Fibroblast of villous mesenchyme (primary cell): ENCODE measurements around the gene CBFA2T3. TPM values are rescaled to one million over a fixed set of nuclear protein-coding genes. Genes with fewer than 3 reads are reported as not detected.

Experiments
- DNase-seq: peaks from one replicate; pipeline ENCODE4 v3.0.0-alpha.2; 2010; ENCODE audit warnings: low read depth
- H3K4me3 ChIP-seq: 2 replicates; pipeline ENCODE4 v1.5.1; 2011; ENCODE audit warnings: low read depth, mild to moderate bottlenecking, low read length
- total RNA-seq: library from RNA; depleted of rRNA; stranded (reverse); fragments of >200 nt; gene quantifications from 2 replicates; pipeline ENCODE4 v1.2.3, GENCODE V29; 2012
- TF ChIP-seq, protein P1 (sequence below): IDR thresholded peaks from 2 replicates; pipeline ENCODE4 v1.5.1; 2012; ENCODE audit warnings: low read depth, mild to moderate bottlenecking, low read length; ENCODE audit not compliant: insufficient read depth

The CBFA2T3 gene
- total RNA-seq, 1 donor: not detected

DNA sequence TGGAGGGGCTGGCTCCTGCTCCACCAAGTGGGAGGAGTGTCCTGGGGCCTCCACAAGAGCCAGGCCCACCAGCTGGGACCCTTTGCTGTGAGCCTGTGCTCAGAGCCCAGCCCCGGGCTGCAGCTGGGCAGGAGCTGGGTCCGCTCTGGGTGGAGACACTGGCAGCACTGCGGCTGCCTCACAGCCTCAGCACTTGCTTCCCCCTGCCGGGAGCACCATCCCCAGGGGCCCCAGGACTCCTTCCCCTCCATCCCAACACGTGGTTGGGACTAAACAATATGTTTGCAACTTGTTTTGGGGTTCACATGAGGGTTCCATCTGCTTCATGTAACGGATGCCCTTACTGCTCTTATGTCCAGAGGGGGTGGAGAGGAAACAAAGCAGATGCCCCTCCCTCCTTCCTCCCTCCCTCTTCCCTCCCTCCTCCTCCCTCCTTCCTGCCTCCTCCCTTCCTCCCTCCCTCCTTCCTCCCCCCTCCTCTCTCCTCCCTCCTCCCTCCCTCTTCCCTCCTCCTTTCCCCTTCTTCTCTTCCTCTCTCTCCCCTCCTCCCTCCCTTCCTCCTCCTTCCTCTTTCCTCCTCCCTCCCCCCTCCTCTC, 16.3 kb upstream of the CBFA2T3 start:
- no peak for DNase-seq
- TF ChIP-seq, protein P1, sequence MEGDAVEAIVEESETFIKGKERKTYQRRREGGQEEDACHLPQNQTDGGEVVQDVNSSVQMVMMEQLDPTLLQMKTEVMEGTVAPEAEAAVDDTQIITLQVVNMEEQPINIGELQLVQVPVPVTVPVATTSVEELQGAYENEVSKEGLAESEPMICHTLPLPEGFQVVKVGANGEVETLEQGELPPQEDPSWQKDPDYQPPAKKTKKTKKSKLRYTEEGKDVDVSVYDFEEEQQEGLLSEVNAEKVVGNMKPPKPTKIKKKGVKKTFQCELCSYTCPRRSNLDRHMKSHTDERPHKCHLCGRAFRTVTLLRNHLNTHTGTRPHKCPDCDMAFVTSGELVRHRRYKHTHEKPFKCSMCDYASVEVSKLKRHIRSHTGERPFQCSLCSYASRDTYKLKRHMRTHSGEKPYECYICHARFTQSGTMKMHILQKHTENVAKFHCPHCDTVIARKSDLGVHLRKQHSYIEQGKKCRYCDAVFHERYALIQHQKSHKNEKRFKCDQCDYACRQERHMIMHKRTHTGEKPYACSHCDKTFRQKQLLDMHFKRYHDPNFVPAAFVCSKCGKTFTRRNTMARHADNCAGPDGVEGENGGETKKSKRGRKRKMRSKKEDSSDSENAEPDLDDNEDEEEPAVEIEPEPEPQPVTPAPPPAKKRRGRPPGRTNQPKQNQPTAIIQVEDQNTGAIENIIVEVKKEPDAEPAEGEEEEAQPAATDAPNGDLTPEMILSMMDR: no peak
- H3K4me3 ChIP-seq: no peak overlapping the region

DNA sequence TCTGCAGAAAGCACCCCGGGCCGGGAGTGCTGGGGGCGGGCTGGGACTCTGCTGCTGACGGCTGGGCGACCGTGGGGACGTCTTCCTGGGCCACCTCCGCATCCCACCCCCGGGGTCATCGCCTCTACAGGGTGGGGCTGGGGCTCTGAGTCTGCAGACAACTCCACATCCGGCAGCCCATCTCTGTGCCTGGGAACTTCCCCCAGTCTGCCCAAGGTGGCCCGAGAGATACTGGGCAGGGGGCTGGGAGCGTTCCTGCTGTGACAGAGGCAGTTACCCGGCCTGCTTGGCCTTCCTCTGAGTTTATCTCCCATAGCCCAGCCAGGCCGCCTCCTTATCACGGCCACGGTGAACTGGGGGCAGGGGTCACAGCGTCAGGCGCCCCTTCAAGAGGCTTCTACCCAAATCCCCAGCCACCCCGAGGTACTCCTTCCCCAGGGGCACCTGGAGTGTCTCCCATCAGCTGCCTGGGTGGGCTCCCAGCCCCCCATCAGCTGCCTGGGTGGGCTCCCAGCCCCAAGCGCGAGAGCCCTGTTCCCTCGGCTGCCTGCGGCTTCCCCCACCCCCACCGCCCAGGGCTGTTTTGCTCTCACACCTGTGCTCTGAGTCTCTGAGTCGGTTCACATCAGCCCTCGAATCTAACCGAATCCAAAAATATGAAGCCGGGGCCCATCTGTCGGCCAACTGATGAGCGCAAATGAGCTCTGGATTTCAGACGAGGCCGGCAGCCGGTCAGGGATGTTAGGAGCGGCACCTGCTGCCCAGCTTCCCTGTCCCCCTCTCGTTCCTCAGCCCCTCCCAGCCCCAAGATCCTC, 15.6 kb upstream of the CBFA2T3 start:
- TF ChIP-seq, protein P1: no peak
- DNase-seq: no peak
- no peak overlapping the region for H3K4me3 ChIP-seq

DNA sequence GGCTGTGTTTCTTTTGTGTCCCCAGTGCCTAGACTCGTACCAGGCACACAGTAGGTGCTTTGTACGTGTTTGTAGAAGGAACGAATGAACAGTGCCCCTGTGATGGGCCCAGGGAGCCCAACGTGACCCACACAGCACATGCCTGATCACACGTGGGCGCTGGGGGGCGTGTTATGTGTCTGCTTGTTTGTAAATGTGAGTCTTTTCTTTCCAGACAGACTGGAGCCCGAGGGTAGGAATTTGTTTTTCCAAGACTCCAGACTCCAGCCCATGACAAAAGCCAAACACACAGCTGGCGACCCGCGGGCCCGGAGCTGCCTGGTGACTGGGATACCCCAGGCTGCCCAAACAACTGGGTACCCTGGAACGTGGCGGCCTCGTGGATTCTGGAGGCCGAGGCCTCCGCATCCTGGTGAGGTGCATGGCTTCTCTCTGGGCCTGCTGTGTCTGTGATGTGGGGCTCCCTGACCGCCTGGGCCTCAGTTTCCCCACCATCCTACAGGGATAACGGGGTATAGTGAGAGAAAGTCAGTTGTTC, 14.9 kb upstream of the CBFA2T3 start:
- TF ChIP-seq, protein P1: no peak
- DNase-seq: no peak
- no peak overlapping the region for H3K4me3 ChIP-seq

DNA sequence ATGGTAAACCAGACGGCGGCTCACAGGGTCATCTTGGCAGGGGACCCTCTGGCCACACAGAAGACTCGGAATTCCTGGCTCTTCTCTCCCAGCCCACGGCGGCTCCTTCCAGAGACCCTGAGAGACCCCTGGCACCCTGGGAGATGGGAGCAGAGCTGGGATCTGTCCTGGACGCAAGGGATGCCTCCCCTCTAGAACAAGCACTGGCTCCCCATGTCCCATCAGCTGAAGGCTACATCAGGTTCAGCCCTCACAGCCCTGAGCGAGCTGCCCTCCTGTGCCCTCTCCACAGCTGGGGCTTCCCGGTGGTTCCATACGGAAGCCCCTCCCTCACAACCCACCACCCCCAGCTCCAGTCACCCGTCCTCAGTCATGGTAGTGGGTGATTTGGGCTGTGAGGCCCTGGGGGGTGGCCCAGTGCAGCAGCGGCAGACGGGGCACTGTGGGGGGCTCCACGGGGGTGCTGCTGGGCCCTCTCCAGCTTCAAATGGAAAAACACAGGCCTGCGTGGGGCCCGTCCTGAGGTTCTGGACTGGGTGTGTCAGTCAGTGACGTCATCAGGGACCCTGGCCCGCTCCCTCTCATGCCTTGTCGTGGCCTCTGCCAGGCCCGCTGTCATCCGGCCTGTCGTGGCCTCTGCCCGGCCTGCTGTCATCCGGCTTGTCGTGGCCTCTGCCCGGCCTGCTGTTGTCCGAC, 13.0 kb upstream of the CBFA2T3 start:
- DNase-seq: no peak
- TF ChIP-seq, protein P1: no peak

DNA sequence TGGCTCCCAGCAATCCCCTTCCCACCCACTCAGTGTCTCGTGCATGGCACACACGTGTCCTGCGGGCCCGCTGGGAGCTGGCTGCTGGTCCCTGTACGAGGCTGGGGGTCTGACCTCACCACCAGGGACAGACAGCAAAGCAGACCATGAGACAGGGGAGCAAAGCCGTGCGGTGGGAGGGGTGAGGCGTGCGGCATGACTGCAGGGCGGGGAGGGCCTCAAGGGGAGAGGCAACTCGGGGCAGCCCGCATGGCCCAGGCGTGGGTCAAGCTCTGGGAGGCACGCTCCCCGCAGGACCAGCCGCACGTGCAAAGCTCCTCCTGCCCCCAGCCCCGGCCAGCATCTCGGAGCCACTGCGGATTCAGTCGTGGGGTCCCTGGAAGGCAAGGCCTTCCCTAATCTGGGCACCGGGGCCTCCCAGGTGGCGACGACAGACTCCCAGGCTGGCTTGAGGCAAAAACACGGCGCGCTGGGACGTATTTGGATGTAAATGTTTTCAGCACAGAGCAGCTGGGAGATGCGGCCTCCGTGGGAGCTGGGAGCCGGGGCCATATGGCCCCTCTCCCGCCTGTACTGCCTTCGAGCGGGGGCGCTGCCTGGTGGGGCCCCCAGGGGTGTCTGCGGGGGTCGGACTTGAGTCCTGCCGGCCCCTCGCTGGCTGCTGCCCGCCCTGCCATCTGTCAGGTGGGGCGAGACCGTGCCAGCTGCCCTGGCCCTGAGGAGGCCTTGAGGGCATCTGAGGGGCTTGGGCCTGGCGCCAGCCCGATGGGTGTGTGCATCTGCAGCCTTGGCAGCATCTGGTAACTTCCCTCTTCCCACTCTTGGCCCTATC, 12.2 kb upstream of the CBFA2T3 start:
- no peak overlapping the region for H3K4me3 ChIP-seq
- DNase-seq: no peak
- TF ChIP-seq, protein P1: no peak

More for the DNA sequence above, 13.0 kb upstream of the CBFA2T3 start:
- no peak overlapping the region for H3K4me3 ChIP-seq

DNA sequence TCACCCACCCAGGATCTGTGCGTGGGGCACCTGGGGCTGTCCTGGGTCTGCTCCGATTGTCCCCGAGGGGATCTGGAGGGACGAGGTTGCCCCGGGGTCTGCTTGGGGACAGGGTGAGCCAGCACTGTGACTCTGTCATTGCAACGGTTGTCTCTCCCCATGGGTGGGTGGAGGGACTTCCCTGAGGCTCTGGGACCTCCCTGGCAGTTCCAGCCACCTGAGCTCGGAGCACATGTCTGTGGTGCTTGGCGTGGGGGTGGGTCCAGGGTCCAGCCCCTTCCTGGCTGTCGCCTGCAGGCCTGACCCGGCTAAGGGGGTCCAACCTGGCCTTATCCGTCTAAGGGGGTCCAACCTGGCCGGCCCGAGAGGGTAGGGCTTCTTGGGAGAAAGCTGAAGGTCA, 8.5 kb upstream of the CBFA2T3 start:
- H3K4me3 ChIP-seq: no peak overlapping the region
- DNase-seq: no peak
- TF ChIP-seq, protein P1: no peak
